GM23248 (cell line): Measurements from ENCODE around the gene SSBP2. TPM values are rescaled to one million over a fixed set of nuclear protein-coding genes. Genes with fewer than 3 reads are reported as not detected.

Experiments used
- DNase-seq: peaks from one replicate; pipeline ENCODE4 v3.0.0-alpha.2; 2015
- H2AFZ ChIP-seq: fragments of 200-600 bp; sonication (generic); 2 replicates; pipeline ENCODE4 v1.6.1; 2016; ENCODE audit warnings: antibody characterized with exemption
- H3F3A ChIP-seq: fragments of 200-600 bp; sonication (generic); 2 replicates; pipeline ENCODE4 v1.6.1; 2016; ENCODE audit warnings: mild to moderate bottlenecking, antibody characterized with exemption, mixed run types; ENCODE audit not compliant: insufficient read depth
- H3K27ac ChIP-seq: fragments of 200-600 bp; sonication (generic); 2 replicates; pipeline ENCODE4 v1.5.1; 2016; ENCODE audit warnings: mild to moderate bottlenecking
- H3K27me3 ChIP-seq: fragments of 200-600 bp; sonication (generic); replicated peaks from 2 replicates; pipeline ENCODE4 v1.6.1; 2016; ENCODE audit warnings: mild to moderate bottlenecking; ENCODE audit not compliant: insufficient read depth
- H3K36me3 ChIP-seq: fragments of 200-600 bp; sonication (generic); 2 replicates; pipeline ENCODE4 v1.6.1; 2016; ENCODE audit warnings: low read depth, mild to moderate bottlenecking
- H3K4me1 ChIP-seq: fragments of 200-600 bp; sonication (generic); 2 replicates; pipeline ENCODE4 v1.6.1; 2016; ENCODE audit warnings: mild to moderate bottlenecking; ENCODE audit not compliant: insufficient read depth
- H3K4me2 ChIP-seq: fragments of 200-600 bp; sonication (generic); one replicate; pipeline ENCODE4 v1.6.1; 2016; ENCODE audit warnings: mild to moderate bottlenecking; ENCODE audit not compliant: unreplicated experiment
- H3K4me3 ChIP-seq: fragments of 200-600 bp; sonication (generic); 2 replicates; pipeline ENCODE4 v1.5.1; 2016; ENCODE audit warnings: mild to moderate bottlenecking
- H3K79me2 ChIP-seq: fragments of 200-600 bp; sonication (generic); 2 replicates; pipeline ENCODE4 v1.6.1; 2016; ENCODE audit warnings: mild to moderate bottlenecking; ENCODE audit not compliant: insufficient read depth
- H3K9ac ChIP-seq: fragments of 200-600 bp; sonication (generic); 2 replicates; pipeline ENCODE4 v1.6.1; 2016; ENCODE audit warnings: mild to moderate bottlenecking
- H3K9me2 ChIP-seq: fragments of 200-600 bp; sonication (generic); 2 replicates; pipeline ENCODE4 v1.6.1; 2016; ENCODE audit warnings: mixed run types, mild to moderate bottlenecking, moderate library complexity; ENCODE audit not compliant: insufficient read depth
- H3K9me3 ChIP-seq: fragments of 200-600 bp; sonication (generic); one replicate; pipeline ENCODE4 v1.6.1; 2017; ENCODE audit warnings: low read depth
- H4K20me1 ChIP-seq: fragments of 200-600 bp; sonication (generic); 2 replicates; pipeline ENCODE4 v1.6.0; 2016; ENCODE audit not compliant: insufficient read depth
- EZH2 ChIP-seq: fragments of 200-600 bp; sonication (generic); IDR thresholded peaks from 2 replicates; pipeline ENCODE4 v1.6.1; 2018; ENCODE audit warnings: antibody characterized with exemption, mild to moderate bottlenecking; ENCODE audit not compliant: insufficient read depth, poor library complexity, severe bottlenecking
- EZH2phosphoT487 ChIP-seq: fragments of 200-600 bp; sonication (generic); IDR thresholded peaks from 2 replicates; pipeline ENCODE4 v1.6.1; 2018; ENCODE audit warnings: antibody characterized with exemption, moderate library complexity, mild to moderate bottlenecking, low read depth; ENCODE audit not compliant: insufficient read depth
- WGBS, 2 experiments: methylation state at CpG; one replicate each; pipeline ENCODE4 v1.1.6; 2015 to 2017; ENCODE audit warnings: low lambda C conversion rate in 2 of 2, low coverage in 1 of 2; ENCODE audit errors: missing lambda C conversion rate in 2 of 2; 5-methylcytosine and 5-hydroxymethylcytosine counted together
- in situ Hi-C: fragments of 300-500 bp; cut with MboI; formaldehyde crosslinking; loops from 2 replicates; pipeline ENCODE4 v1.15.0; 2020
- polyA plus RNA-seq: library from polyadenylated mRNA; unstranded; fragments of >200 nt; fragmentation: Nextera tagmentation; extraction: Ambion mirVana; gene quantifications from 2 replicates; pipeline ENCODE4 v1.2.1, GENCODE V29; 2016
- total RNA-seq: library from RNA; depleted of rRNA; stranded (reverse); fragments of >200 nt; shearing (Covaris generic); gene quantifications from 2 replicates; pipeline ENCODE4 v1.2.3, GENCODE V29; 2014

The SSBP2 gene
- total and polyA plus RNA-seq, 2 experiments from 2014 or later: 25.5 to 40.0 TPM

- Histone ChIP-seq H3K79me2 (no peaks in the 10 kb centered on the region), H3K9me3 (no peaks in the 10 kb centered on the region), H3K4me2 (no peak overlapping the region), H3K4me1 (peaks cover 22% of the 10 kb centered on the region), H3K27me3 (no peaks in the 10 kb centered on the region), H3K4me3 (no peak overlapping the region), H3K9ac (no peak overlapping the region), H2AFZ (no peak overlapping the region), H4K20me1 (no peaks in the 10 kb centered on the region), H3K36me3 (no peaks in the 10 kb centered on the region), H3F3A (peaks cover 20% of the 10 kb centered on the region), H3K27ac (no peak overlapping the region), H3K9me2 (no peaks in the 10 kb centered on the region)
- in situ Hi-C loops: no loop called here
- no peak for DNase-seq
- no peak for TF ChIP-seq EZH2phosphoT487
- TF ChIP-seq EZH2: no peak
- WGBS, 2 experiments: 90 to 91% methylated on average over 8 of the region's 8 CpGs
These were observed 16.2 kb upstream of the SSBP2 start for GRCh38 chr5:81767097-81767496.

- Histone ChIP-seq H3K9me2 (no peaks in the 10 kb centered on the region), H3K36me3 (no peaks in the 10 kb centered on the region), H3K9me3 (no peaks in the 10 kb centered on the region), H2AFZ (no peak overlapping the region), H3K9ac (no peak overlapping the region), H3K4me1 (peaks cover 22% of the 10 kb centered on the region), H3K27ac (no peak overlapping the region), H3F3A (peaks cover 20% of the 10 kb centered on the region), H3K4me2 (no peak overlapping the region), H3K4me3 (no peak overlapping the region), H4K20me1 (no peaks in the 10 kb centered on the region), H3K79me2 (no peaks in the 10 kb centered on the region), H3K27me3 (no peaks in the 10 kb centered on the region)
- in situ Hi-C loops: no loop called here
- TF ChIP-seq EZH2phosphoT487 (no peak), EZH2 (no peak)
- WGBS, 2 experiments: 93% methylated on average over 7 of the region's 7 CpGs
- no peak for DNase-seq
These were observed 15.7 kb upstream of the SSBP2 start for GRCh38 chr5:81766611-81767010.

GRCh38 chr5:81763294-81763928 is 12.5 kb upstream of the SSBP2 start:
- Histone ChIP-seq H3K9ac (no peak overlapping the region), H3K27ac (no peak overlapping the region), H3K9me3 (no peaks in the 10 kb centered on the region), H3K79me2 (no peaks in the 10 kb centered on the region), H3K4me1 (peaks cover 7% of the 10 kb centered on the region; the same call in 1 of the 2 replicates), H3K9me2 (no peaks in the 10 kb centered on the region), H3K36me3 (no peaks in the 10 kb centered on the region), H4K20me1 (no peaks in the 10 kb centered on the region), H2AFZ (no peak overlapping the region), H3K27me3 (no peaks in the 10 kb centered on the region), H3K4me3 (no peak overlapping the region), H3F3A (peaks cover 7% of the 10 kb centered on the region; the same call in 1 of the 2 replicates), H3K4me2 (no peak overlapping the region)
- in situ Hi-C loops: no loop called here
- TF ChIP-seq EZH2: no peak
- no peak for TF ChIP-seq EZH2phosphoT487
- 94 to 97% methylated on average over 4 of the region's 4 CpGs for WGBS, 2 experiments
- DNase-seq: no peak

- Histone ChIP-seq H3K9ac (no peak overlapping the region), H3K9me3 (no peaks in the 10 kb centered on the region), H3K4me3 (no peak overlapping the region), H3K4me1 (peaks cover 1% of the 10 kb centered on the region; the same call in 1 of the 2 replicates), H4K20me1 (no peaks in the 10 kb centered on the region), H2AFZ (no peak overlapping the region), H3K27me3 (no peaks in the 10 kb centered on the region), H3K4me2 (no peak overlapping the region), H3F3A (peaks cover 5% of the 10 kb centered on the region; the same call in 1 of the 2 replicates), H3K9me2 (no peaks in the 10 kb centered on the region), H3K27ac (no peak overlapping the region), H3K36me3 (no peaks in the 10 kb centered on the region), H3K79me2 (no peaks in the 10 kb centered on the region)
- in situ Hi-C loops: no loop called here
- TF ChIP-seq EZH2phosphoT487 (no peak), EZH2 (no peak)
- WGBS, 2 experiments: 92 to 94% methylated on average over 4 of the region's 4 CpGs
- DNase-seq: no peak
These were observed 12.0 kb upstream of the SSBP2 start for GRCh38 chr5:81762853-81763252.

- H3K4me1 ChIP-seq: no peaks in the 10 kb centered on the region
- peak; percentile 34 for DNase-seq
- whole genome bisulfite sequencing, 2 experiments: 88 to 90% methylated on average over 3 of the region's 3 CpGs
- H3K9me3 ChIP-seq: no peaks in the 10 kb centered on the region
- no peak overlapping the region for H2AFZ ChIP-seq
- no peaks in the 10 kb centered on the region for H3K27me3 ChIP-seq
- no peak overlapping the region for H3K27ac ChIP-seq
- in situ Hi-C loops: no loop called here
- H3K79me2 ChIP-seq: no peaks in the 10 kb centered on the region
- no peak overlapping the region for H3K4me2 ChIP-seq
- no peak overlapping the region for H3K4me3 ChIP-seq
- H4K20me1 ChIP-seq: no peaks in the 10 kb centered on the region
- H3K36me3 ChIP-seq: no peaks in the 10 kb centered on the region
- no peak overlapping the region for H3K9ac ChIP-seq
- peaks cover under 1% of the 10 kb centered on the region; the same call in 1 of the 2 replicates for H3F3A ChIP-seq
- no peak for TF ChIP-seq EZH2phosphoT487
- no peak for TF ChIP-seq EZH2
- no peaks in the 10 kb centered on the region for H3K9me2 ChIP-seq
These were observed 11.5 kb upstream of the SSBP2 start for GRCh38 chr5:81762401-81762800.
